ENCODE data around the gene SPEG. TPM values are rescaled to one million over a fixed set of nuclear protein-coding genes. Genes with fewer than 3 reads are reported as not detected.

SPEG gene
- total and polyA plus RNA-seq, 2 of the 13 experiments (the other 11 are each of a cell fraction or from before 2014, with no cell fraction given) = 0.18 to 0.24 TPM

DNA sequence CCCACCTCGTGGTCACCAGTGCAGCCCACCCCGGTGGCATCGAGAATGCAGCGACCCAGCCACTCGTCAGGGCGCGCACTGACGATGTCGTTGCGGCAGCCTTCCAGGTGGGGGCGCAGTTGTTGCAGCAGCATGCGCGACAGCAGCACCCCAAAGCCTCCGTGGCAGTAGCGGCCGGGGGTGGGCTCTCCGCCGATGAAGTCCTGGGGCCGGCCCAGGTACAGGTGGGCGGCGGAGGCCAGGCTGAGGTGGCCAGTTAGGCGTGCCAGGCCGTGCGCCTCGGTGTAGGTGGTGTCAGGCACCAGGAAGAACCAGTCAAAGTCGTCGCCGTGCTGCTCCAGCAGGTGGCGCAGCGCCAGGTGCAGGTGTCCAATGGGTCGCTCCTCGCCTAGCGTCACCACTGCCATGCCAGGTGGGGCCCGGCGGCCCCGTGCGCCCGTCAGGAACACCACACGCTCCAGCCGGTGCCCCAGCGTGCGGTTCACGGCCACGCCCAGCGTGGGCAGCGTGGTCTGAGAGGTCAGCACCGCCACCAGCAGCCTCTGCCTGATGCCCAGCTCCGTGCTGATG is 107.1 kb downstream of the SPEG start (continued):
- TF ChIP-seq, protein P1, sequence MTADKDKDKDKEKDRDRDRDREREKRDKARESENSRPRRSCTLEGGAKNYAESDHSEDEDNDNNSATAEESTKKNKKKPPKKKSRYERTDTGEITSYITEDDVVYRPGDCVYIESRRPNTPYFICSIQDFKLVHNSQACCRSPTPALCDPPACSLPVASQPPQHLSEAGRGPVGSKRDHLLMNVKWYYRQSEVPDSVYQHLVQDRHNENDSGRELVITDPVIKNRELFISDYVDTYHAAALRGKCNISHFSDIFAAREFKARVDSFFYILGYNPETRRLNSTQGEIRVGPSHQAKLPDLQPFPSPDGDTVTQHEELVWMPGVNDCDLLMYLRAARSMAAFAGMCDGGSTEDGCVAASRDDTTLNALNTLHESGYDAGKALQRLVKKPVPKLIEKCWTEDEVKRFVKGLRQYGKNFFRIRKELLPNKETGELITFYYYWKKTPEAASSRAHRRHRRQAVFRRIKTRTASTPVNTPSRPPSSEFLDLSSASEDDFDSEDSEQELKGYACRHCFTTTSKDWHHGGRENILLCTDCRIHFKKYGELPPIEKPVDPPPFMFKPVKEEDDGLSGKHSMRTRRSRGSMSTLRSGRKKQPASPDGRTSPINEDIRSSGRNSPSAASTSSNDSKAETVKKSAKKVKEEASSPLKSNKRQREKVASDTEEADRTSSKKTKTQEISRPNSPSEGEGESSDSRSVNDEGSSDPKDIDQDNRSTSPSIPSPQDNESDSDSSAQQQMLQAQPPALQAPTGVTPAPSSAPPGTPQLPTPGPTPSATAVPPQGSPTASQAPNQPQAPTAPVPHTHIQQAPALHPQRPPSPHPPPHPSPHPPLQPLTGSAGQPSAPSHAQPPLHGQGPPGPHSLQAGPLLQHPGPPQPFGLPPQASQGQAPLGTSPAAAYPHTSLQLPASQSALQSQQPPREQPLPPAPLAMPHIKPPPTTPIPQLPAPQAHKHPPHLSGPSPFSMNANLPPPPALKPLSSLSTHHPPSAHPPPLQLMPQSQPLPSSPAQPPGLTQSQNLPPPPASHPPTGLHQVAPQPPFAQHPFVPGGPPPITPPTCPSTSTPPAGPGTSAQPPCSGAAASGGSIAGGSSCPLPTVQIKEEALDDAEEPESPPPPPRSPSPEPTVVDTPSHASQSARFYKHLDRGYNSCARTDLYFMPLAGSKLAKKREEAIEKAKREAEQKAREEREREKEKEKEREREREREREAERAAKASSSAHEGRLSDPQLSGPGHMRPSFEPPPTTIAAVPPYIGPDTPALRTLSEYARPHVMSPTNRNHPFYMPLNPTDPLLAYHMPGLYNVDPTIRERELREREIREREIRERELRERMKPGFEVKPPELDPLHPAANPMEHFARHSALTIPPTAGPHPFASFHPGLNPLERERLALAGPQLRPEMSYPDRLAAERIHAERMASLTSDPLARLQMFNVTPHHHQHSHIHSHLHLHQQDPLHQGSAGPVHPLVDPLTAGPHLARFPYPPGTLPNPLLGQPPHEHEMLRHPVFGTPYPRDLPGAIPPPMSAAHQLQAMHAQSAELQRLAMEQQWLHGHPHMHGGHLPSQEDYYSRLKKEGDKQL (CRISPR knock-in tag; IDR thresholded peaks at IDR 0.05; ENCODE audit: low read depth) = no peak; the same call in 1 of the 2 replicates
- TF ChIP-seq, protein P2, sequence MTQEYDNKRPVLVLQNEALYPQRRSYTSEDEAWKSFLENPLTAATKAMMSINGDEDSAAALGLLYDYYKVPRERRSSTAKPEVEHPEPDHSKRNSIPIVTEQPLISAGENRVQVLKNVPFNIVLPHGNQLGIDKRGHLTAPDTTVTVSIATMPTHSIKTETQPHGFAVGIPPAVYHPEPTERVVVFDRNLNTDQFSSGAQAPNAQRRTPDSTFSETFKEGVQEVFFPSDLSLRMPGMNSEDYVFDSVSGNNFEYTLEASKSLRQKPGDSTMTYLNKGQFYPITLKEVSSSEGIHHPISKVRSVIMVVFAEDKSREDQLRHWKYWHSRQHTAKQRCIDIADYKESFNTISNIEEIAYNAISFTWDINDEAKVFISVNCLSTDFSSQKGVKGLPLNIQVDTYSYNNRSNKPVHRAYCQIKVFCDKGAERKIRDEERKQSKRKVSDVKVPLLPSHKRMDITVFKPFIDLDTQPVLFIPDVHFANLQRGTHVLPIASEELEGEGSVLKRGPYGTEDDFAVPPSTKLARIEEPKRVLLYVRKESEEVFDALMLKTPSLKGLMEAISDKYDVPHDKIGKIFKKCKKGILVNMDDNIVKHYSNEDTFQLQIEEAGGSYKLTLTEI (CRISPR knock-in tag; conservative IDR thresholded peaks at IDR 0.05) = no peak
- TF ChIP-seq ZNF552 (CRISPR knock-in tag; IDR thresholded peaks at IDR 0.05; ENCODE audit: borderline replicate concordance) (0 out of 2 replicates have a peak, but pooled peaks have one; percentile 71), ZNF460 (CRISPR knock-in tag; IDR thresholded peaks at IDR 0.05; ENCODE audit: borderline replicate concordance) (no peak), TAF15 (IDR thresholded peaks at IDR 0.05; ENCODE audit: low read depth, low read length, poor library complexity, severe bottlenecking) (peak; percentile 82), ZNF10 (CRISPR knock-in tag; IDR thresholded peaks at IDR 0.05; ENCODE audit: borderline replicate concordance, low read depth) (no peak), ZKSCAN8 (CRISPR knock-in tag; IDR thresholded peaks at IDR 0.05; ENCODE audit: borderline replicate concordance) (no peak), ZNF609 (CRISPR knock-in tag; IDR thresholded peaks at IDR 0.05; ENCODE audit: borderline replicate concordance) (peak; percentile 75; the same call in 1 of the 2 replicates), HNRNPH1 (optimal IDR thresholded peaks at IDR 0.05; ENCODE audit: low read depth, low read length) (no peak), ZNF619 (CRISPR knock-in tag; IDR thresholded peaks at IDR 0.05) (peak; percentile 52; the same call in 1 of the 2 replicates), ZNF3 (CRISPR knock-in tag; IDR thresholded peaks at IDR 0.05) (no peak), GTF2F1 (IDR thresholded peaks at IDR 0.05; ENCODE audit: low read length) (no peak), IKZF4 (CRISPR knock-in tag; IDR thresholded peaks at IDR 0.05; ENCODE audit: borderline replicate concordance, low read depth, not compliant biosample characterization) (no peak), ZNF709 (CRISPR knock-in tag; IDR thresholded peaks at IDR 0.05) (peak; percentile 91)
- TF ChIP-seq, protein P3, sequence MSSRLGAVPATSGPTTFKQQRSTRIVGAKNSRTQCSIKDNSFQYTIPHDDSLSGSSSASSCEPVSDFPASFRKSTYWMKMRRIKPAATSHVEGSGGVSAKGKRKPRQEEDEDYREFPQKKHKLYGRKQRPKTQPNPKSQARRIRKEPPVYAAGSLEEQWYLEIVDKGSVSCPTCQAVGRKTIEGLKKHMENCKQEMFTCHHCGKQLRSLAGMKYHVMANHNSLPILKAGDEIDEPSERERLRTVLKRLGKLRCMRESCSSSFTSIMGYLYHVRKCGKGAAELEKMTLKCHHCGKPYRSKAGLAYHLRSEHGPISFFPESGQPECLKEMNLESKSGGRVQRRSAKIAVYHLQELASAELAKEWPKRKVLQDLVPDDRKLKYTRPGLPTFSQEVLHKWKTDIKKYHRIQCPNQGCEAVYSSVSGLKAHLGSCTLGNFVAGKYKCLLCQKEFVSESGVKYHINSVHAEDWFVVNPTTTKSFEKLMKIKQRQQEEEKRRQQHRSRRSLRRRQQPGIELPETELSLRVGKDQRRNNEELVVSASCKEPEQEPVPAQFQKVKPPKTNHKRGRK (CRISPR knock-in tag; IDR thresholded peaks at IDR 0.05) = no peak
